Central memory CD8-positive, alpha-beta T cell (primary cell): Measurements from ENCODE around the gene RNF168.
"Not testable (repeated sequence)": the region's sequence is repeated elsewhere in the genome, so short reads cannot be mapped to it uniquely, and the experiment has no call there.

Source experiments
- ATAC-seq: fragments of 150-1000 bp; cut with Tn5 transposase; replicated peaks from 2 replicates; pipeline ENCODE4 v1.10.0; 2022; ENCODE audit warnings: mild to moderate bottlenecking, moderate FRiP score, moderate number of reproducible peaks; ENCODE audit not compliant: poor library complexity, severe bottlenecking; ENCODE audit errors: extremely low read depth
- DNase-seq, 2 donors: peaks; one replicate each; pipeline ENCODE4 v3.0.0; 2021; ENCODE audit warnings: low spot score in 2 of 2
- H3K27ac Mint-ChIP-seq: one replicate; pipeline ENCODE4 v1.8.0; 2022; ENCODE audit warnings: low read depth, mild to moderate bottlenecking, moderate library complexity, mixed read lengths
- H3K27me3 Mint-ChIP-seq: one replicate; pipeline ENCODE4 v1.8.0; 2022; ENCODE audit warnings: mixed read lengths
- H3K36me3 Mint-ChIP-seq: one replicate; pipeline ENCODE4 v1.8.0; 2022; ENCODE audit warnings: mild to moderate bottlenecking, moderate library complexity, mixed read lengths; ENCODE audit not compliant: insufficient read depth
- H3K4me1 Mint-ChIP-seq: one replicate; pipeline ENCODE4 v1.8.0; 2022; ENCODE audit warnings: mixed read lengths
- H3K4me3 Mint-ChIP-seq: one replicate; pipeline ENCODE4 v1.8.0; 2022; ENCODE audit warnings: mild to moderate bottlenecking, moderate library complexity, mixed read lengths
- H3K9me3 Mint-ChIP-seq: one replicate; pipeline ENCODE4 v1.8.0; 2022; ENCODE audit warnings: mixed read lengths

The RNF168 gene

GRCh38 chr3:196486263-196486662 lies 17.3 kb downstream of the RNF168 start:
- ATAC-seq (no peak), DNase-seq (no peak)
- H3K4me1 Mint-ChIP-seq, result peaks cover 20% of the 10 kb centered on the region
- no peak overlapping the region for H3K27ac Mint-ChIP-seq
- peaks cover 60% of the 10 kb centered on the region for H3K36me3 Mint-ChIP-seq
- H3K9me3 Mint-ChIP-seq, result no peaks in the 10 kb centered on the region
- H3K4me3 Mint-ChIP-seq, result no peak overlapping the region
- H3K27me3 Mint-ChIP-seq, result no peaks in the 10 kb centered on the region

GRCh38 chr3:196477678-196478077 lies 25.9 kb downstream of the RNF168 start:
- ATAC-seq, result no peak
- Mint-ChIP-seq H3K9me3 (no peaks in the 10 kb centered on the region), H3K36me3 (peaks cover 68% of the 10 kb centered on the region), H3K27me3 (no peaks in the 10 kb centered on the region), H3K27ac (no peak overlapping the region), H3K4me1 (no peaks in the 10 kb centered on the region), H3K4me3 (no peak overlapping the region)
- no peak for DNase-seq

- no peaks in the 10 kb centered on the region for H3K9me3 Mint-ChIP-seq
- H3K27me3 Mint-ChIP-seq, result no peaks in the 10 kb centered on the region
- ATAC-seq, result no peak
- DNase-seq, result no peak
- H3K27ac Mint-ChIP-seq, result no peak overlapping the region
- H3K36me3 Mint-ChIP-seq, result peaks cover 56% of the 10 kb centered on the region
- H3K4me3 Mint-ChIP-seq, result no peak overlapping the region
- peaks cover 17% of the 10 kb centered on the region for H3K4me1 Mint-ChIP-seq
Measured at GRCh38 chr3:196472286-196472685, 31.3 kb downstream of the RNF168 start.

GRCh38 chr3:196471551-196471950 lies 32.0 kb downstream of the RNF168 start:
- ATAC-seq (no peak), DNase-seq (no peak)
- H3K4me3 Mint-ChIP-seq, result no peak overlapping the region
- no peak overlapping the region for H3K27ac Mint-ChIP-seq
- peaks cover 17% of the 10 kb centered on the region for H3K4me1 Mint-ChIP-seq
- no peaks in the 10 kb centered on the region for H3K27me3 Mint-ChIP-seq
- no peaks in the 10 kb centered on the region for H3K9me3 Mint-ChIP-seq
- peaks cover 52% of the 10 kb centered on the region for H3K36me3 Mint-ChIP-seq

GRCh38 chr3:196470182-196470581 lies 33.4 kb downstream of the RNF168 start:
- H3K27ac Mint-ChIP-seq, result peak overlapping the region; percentile 38
- H3K27me3 Mint-ChIP-seq, ATAC-seq, H3K4me3 Mint-ChIP-seq, DNase-seq, H3K9me3 Mint-ChIP-seq: not testable (repeated sequence)
- peaks cover 45% of the 10 kb centered on the region for H3K36me3 Mint-ChIP-seq
- H3K4me1 Mint-ChIP-seq, result peaks cover 17% of the 10 kb centered on the region

GRCh38 chr3:196463804-196464203 lies 39.8 kb downstream of the RNF168 start:
- peaks cover 10% of the 10 kb centered on the region for H3K36me3 Mint-ChIP-seq
- H3K4me3 Mint-ChIP-seq, result no peak overlapping the region
- peaks cover under 1% of the 10 kb centered on the region for H3K4me1 Mint-ChIP-seq
- no peaks in the 10 kb centered on the region for H3K27me3 Mint-ChIP-seq
- no peak for ATAC-seq
- no peak overlapping the region for H3K27ac Mint-ChIP-seq
- H3K9me3 Mint-ChIP-seq, result no peaks in the 10 kb centered on the region
- DNase-seq, result no peak

- Mint-ChIP-seq H3K36me3 (peaks cover 10% of the 10 kb centered on the region), H3K4me3 (no peak overlapping the region), H3K4me1 (no peaks in the 10 kb centered on the region), H3K27me3 (no peaks in the 10 kb centered on the region), H3K9me3 (no peaks in the 10 kb centered on the region), H3K27ac (no peak overlapping the region)
- DNase-seq (no peak), ATAC-seq (no peak)
Measured at GRCh38 chr3:196463478-196463756, 40.2 kb downstream of the RNF168 start.

GRCh38 chr3:196462680-196463477 lies 40.7 kb downstream of the RNF168 start:
- H3K4me1 Mint-ChIP-seq, H3K9me3 Mint-ChIP-seq, H3K27me3 Mint-ChIP-seq, H3K4me3 Mint-ChIP-seq, H3K36me3 Mint-ChIP-seq, ATAC-seq, DNase-seq, H3K27ac Mint-ChIP-seq: not testable (repeated sequence)

GRCh38 chr3:196458063-196458462 lies 45.5 kb downstream of the RNF168 start:
- no peak for DNase-seq
- no peak for ATAC-seq
- Mint-ChIP-seq H3K27me3 (no peaks in the 10 kb centered on the region), H3K4me1 (no peaks in the 10 kb centered on the region), H3K9me3 (no peaks in the 10 kb centered on the region), H3K36me3 (peaks cover 5% of the 10 kb centered on the region), H3K27ac (peak overlapping the region; percentile 41), H3K4me3 (no peak overlapping the region)

- not testable (repeated sequence) for H3K27me3 Mint-ChIP-seq, DNase-seq, H3K4me1 Mint-ChIP-seq, H3K9me3 Mint-ChIP-seq, H3K36me3 Mint-ChIP-seq, H3K4me3 Mint-ChIP-seq
- peak overlapping the region; percentile 41 for H3K27ac Mint-ChIP-seq
- peak; percentile 68 for ATAC-seq
Measured at GRCh38 chr3:196457470-196457869, 46.1 kb downstream of the RNF168 start.

- Mint-ChIP-seq H3K27me3 (no peaks in the 10 kb centered on the region), H3K9me3 (no peaks in the 10 kb centered on the region), H3K27ac (no peak overlapping the region), H3K4me3 (no peak overlapping the region), H3K36me3 (peaks cover 6% of the 10 kb centered on the region), H3K4me1 (no peaks in the 10 kb centered on the region)
- no peak for ATAC-seq
- DNase-seq, result no peak
Measured at GRCh38 chr3:196454935-196455334, 48.6 kb downstream of the RNF168 start.

- H3K4me1 Mint-ChIP-seq, H3K27me3 Mint-ChIP-seq, H3K27ac Mint-ChIP-seq, H3K9me3 Mint-ChIP-seq, ATAC-seq, H3K4me3 Mint-ChIP-seq, DNase-seq, H3K36me3 Mint-ChIP-seq: not testable (repeated sequence)
Measured at GRCh38 chr3:196445391-196445790, 58.2 kb downstream of the RNF168 start.

GRCh38 chr3:196444500-196444894 lies 59.1 kb downstream of the RNF168 start:
- Mint-ChIP-seq H3K36me3 (no peaks in the 10 kb centered on the region), H3K27me3 (no peaks in the 10 kb centered on the region), H3K4me1 (no peaks in the 10 kb centered on the region), H3K9me3 (no peaks in the 10 kb centered on the region), H3K27ac (no peak overlapping the region), H3K4me3 (no peak overlapping the region)
- ATAC-seq, result no peak
- no peak for DNase-seq
